ENCODE results near the gene TEFM. TPM values are rescaled to one million over a fixed set of nuclear protein-coding genes. Genes with fewer than 3 reads are reported as not detected.
"Not testable (repeated sequence)": the region's sequence is repeated elsewhere in the genome, so short reads cannot be mapped to it uniquely, and the experiment has no call there.

Gene TEFM
- total and polyA plus RNA-seq, 2 of the 8 experiments (the other 6 are each of a cell fraction or from before 2014, with no cell fraction given): 6.1 to 10.9 TPM

- H3K4me3 ChIP-seq (ENCODE audit: extremely low read depth in 1 of 4, insufficient read depth in 2 of 4, low read depth in 3 of 4, low read length in 4 of 4); H3K9ac ChIP-seq (replicated peaks in 1 of 4; ENCODE audit: extremely low read depth in 1 of 4, low read depth in 3 of 4, low read length in 3 of 4); H4K5ac ChIP-seq (ENCODE audit: insufficient read length, low read depth, low read length); H3K18ac ChIP-seq (ENCODE audit: extremely low read depth, low read length); H3K4me1 ChIP-seq (replicated peaks in 1 of 4; ENCODE audit: control insufficient read depth in 3 of 4, insufficient read depth in 4 of 4, low read length in 3 of 4); H2BK120ac ChIP-seq (replicated peaks; ENCODE audit: low read depth, low read length); H3K9me3 ChIP-seq (ENCODE audit: insufficient read depth in 2 of 2, low read depth in 1 of 2, low read length in 1 of 2); H3K56ac ChIP-seq (replicated peaks; ENCODE audit: insufficient read length, low read depth, low read length); H3K79me1 ChIP-seq (ENCODE audit: low read depth, low read length); H3K23me2 ChIP-seq (ENCODE audit: low read depth, low read length); H3K23ac ChIP-seq (ENCODE audit: insufficient read length); H3K27me3 ChIP-seq (replicated peaks in 1 of 4; ENCODE audit: control insufficient read depth in 3 of 4, extremely low read depth in 1 of 4, insufficient read depth in 3 of 4, low read length in 3 of 4); H2AFZ ChIP-seq (ENCODE audit: low read length); H4K91ac ChIP-seq (replicated peaks; ENCODE audit: insufficient read length, low read length); FAIRE-seq; H3K4ac ChIP-seq (replicated peaks; ENCODE audit: insufficient read length, low read depth, low read length); H2BK5ac ChIP-seq (ENCODE audit: low read depth, low read length); H2BK15ac ChIP-seq (ENCODE audit: low read length); H4K20me1 ChIP-seq (replicated peaks in 1 of 2; ENCODE audit: control insufficient read depth in 1 of 2, insufficient read depth in 2 of 2, low read length in 2 of 2); H3K14ac ChIP-seq (ENCODE audit: insufficient read length); H2BK20ac ChIP-seq (ENCODE audit: low read length); H3K79me2 ChIP-seq (ENCODE audit: control insufficient read depth in 1 of 2, insufficient read depth in 2 of 2, low read length in 2 of 2); H3K36me3 ChIP-seq (ENCODE audit: control insufficient read depth in 2 of 4, insufficient read depth in 4 of 4, low read length in 3 of 4); H3K27ac ChIP-seq (ENCODE audit: low read depth, low read length); H3K4me2 ChIP-seq (ENCODE audit: insufficient read depth in 1 of 2, low read depth in 2 of 2, low read length in 2 of 2); H2AK5ac ChIP-seq (ENCODE audit: low read depth, low read length); POLR2A ChIA-PET (ENCODE audit: partially characterized antibody); H4K8ac ChIP-seq (ENCODE audit: extremely low read depth, insufficient read depth, low read length); DNase-seq (ENCODE audit: low read depth in 1 of 2, low spot score in 2 of 2); H2BK12ac ChIP-seq (ENCODE audit: low read depth, low read length): not testable (repeated sequence)
- CTCF ChIA-PET (ENCODE audit: partially characterized antibody): interaction anchor here (0.6 to 1.1 kb wide), 3 partner anchors 27 to 233 kb away, joined by 3 to 4 read pairs (median 4); no protein-coding TSS in a partner anchor
- 93% methylated on average over 8 of the region's 8 CpGs; no CpG with 5 or more reads in 1 of the 2 experiments for WGBS, 2 experiments (ENCODE audit: extremely low coverage in 1 of 2, insufficient coverage in 1 of 2, insufficient read length in 1 of 2, insufficient replicate concordance in 2 of 2, low coverage in 1 of 2, low lambda C conversion rate in 2 of 2, missing lambda C conversion rate in 1 of 2)
Observed at GRCh38 chr17:30931582-30931981, 25.5 kb upstream of the TEFM start.
